Activated CD8-positive, alpha-beta T cell treated with anti-CD3 and anti-CD28 coated beads for 36 hours (primary cell): ENCODE data around the gene CHERP. TPM values are rescaled to one million over a fixed set of nuclear protein-coding genes. Genes with fewer than 3 reads are reported as not detected.

Source experiments
- ATAC-seq: fragments of 200-7000 bp; cut with Tn5 transposase; one replicate; pipeline ENCODE4 v1.10.0; 2021; ENCODE audit warnings: mild to moderate bottlenecking, moderate library complexity
- CTCF ChIA-PET: fragments of 350-600 bp; sonication (Branson Sonifier 250); formaldehyde crosslinking; loops from one replicate; lab custom pipeline; 2021; ENCODE audit warnings: antibody characterized with exemption; lab: Charles Lee
- POLR2A ChIA-PET: fragments of 350-600 bp; sonication (Branson Sonifier 250); formaldehyde crosslinking; loops from one replicate; lab custom pipeline; 2021; ENCODE audit warnings: antibody characterized with exemption; lab: Charles Lee
- DNase-seq: peaks from one replicate; pipeline ENCODE4 v3.0.0-alpha.2; 2020
- H3K27ac Mint-ChIP-seq: one replicate; pipeline ENCODE4 v1.8.0; 2021; ENCODE audit warnings: mild to moderate bottlenecking, mixed read lengths
- H3K27me3 Mint-ChIP-seq: one replicate; pipeline ENCODE4 v1.8.0; 2021; ENCODE audit warnings: mixed read lengths
- H3K36me3 Mint-ChIP-seq: one replicate; pipeline ENCODE4 v1.8.0; 2021; ENCODE audit warnings: low read depth, mixed read lengths
- H3K4me1 Mint-ChIP-seq: one replicate; pipeline ENCODE4 v1.8.0; 2021; ENCODE audit warnings: low read depth, mixed read lengths
- H3K4me3 Mint-ChIP-seq: one replicate; pipeline ENCODE4 v1.8.0; 2021; ENCODE audit warnings: mild to moderate bottlenecking, moderate library complexity, mixed read lengths
- H3K9me3 Mint-ChIP-seq: one replicate; pipeline ENCODE4 v1.8.0; 2021; ENCODE audit warnings: mixed read lengths
- CTCF ChIP-seq: fragments of 200-600 bp; IDR thresholded peaks from one replicate; pipeline ENCODE4 v1.8.0; 2022; ENCODE audit warnings: antibody characterized with exemption, mild to moderate bottlenecking
- intact Hi-C: fragments of 100-400 bp; cut with micrococcal nuclease; formaldehyde crosslinking; loops from one replicate; pipeline ENCODE4 v1.10.0; 2022
- total RNA-seq, 2 experiments: library from RNA; stranded (reverse); gene quantifications; one replicate each; pipeline ENCODE4 v1.2.3, GENCODE V29; 2021

Gene CHERP
- total RNA-seq, 2 experiments from 2014 or later: 57.5 to 59.6 TPM

GRCh38 chr19:16573296-16573695, 31.1 kb upstream of the CHERP start:
- ChIA-PET CTCF (interaction anchor here (0.9 to 2.1 kb wide), 5 partner anchors 10 to 51 kb away, joined by 3 to 14 read pairs (median 3); no protein-coding TSS in a partner anchor), POLR2A (interaction anchor here (0.6 to 9.4 kb wide), 8 partner anchors 10 to 55 kb away, joined by 3 to 84 read pairs (median 3); partner anchors contain the start of genes CHERP and MED26)
- DNase-seq: no peak
- intact Hi-C loops: no loop called here
- no peak for TF ChIP-seq CTCF
- H3K4me1 Mint-ChIP-seq: peaks cover 53% of the 10 kb centered on the region
- H3K4me3 Mint-ChIP-seq: peak overlapping the region; percentile 100
- no peaks in the 10 kb centered on the region for H3K27me3 Mint-ChIP-seq
- ATAC-seq: no peak
- H3K27ac Mint-ChIP-seq: peak overlapping the region; percentile 99
- peaks cover 54% of the 10 kb centered on the region for H3K36me3 Mint-ChIP-seq
- no peaks in the 10 kb centered on the region for H3K9me3 Mint-ChIP-seq

GRCh38 chr19:16572332-16573211, 30.3 kb upstream of the CHERP start, which contains the start of gene SLC35E1:
SLC35E1 (minus strand) TSS chr19:16572415; CDS start chr19:16572364, 51 bp downstream.
- Mint-ChIP-seq H3K36me3 (peaks cover 56% of the 10 kb centered on the region), H3K4me3 (peak within 1 kb of the TSS; percentile 100), H3K9me3 (no peaks in the 10 kb centered on the region), H3K27me3 (no peaks in the 10 kb centered on the region), H3K4me1 (peaks cover 54% of the 10 kb centered on the region), H3K27ac (peak within 1 kb of the TSS; percentile 99)
- ChIA-PET POLR2A (interaction anchor here (0.6 to 9.4 kb wide), 4 partner anchors 10 to 56 kb away, joined by 3 to 84 read pairs (median 8); partner anchors contain the start of gene MED26), CTCF (interaction anchor here (1.0 to 2.1 kb wide), 2 partner anchors 11 to 19 kb away, joined by 3 to 14 read pairs; no protein-coding TSS in a partner anchor)
- TF ChIP-seq CTCF: no peak
- ATAC-seq (peak; percentile 93), DNase-seq (peak; percentile 94)
- intact Hi-C loops: no loop called here

- peak overlapping the region; percentile 72 for H3K27ac Mint-ChIP-seq
- H3K27me3 Mint-ChIP-seq: no peaks in the 10 kb centered on the region
- POLR2A ChIA-PET: interaction anchor here (1.2 to 9.4 kb wide), 4 partner anchors 14 to 57 kb away, joined by 3 to 84 read pairs (median 8); partner anchors contain the start of gene MED26
- H3K9me3 Mint-ChIP-seq: no peaks in the 10 kb centered on the region
- intact Hi-C loops: no loop called here
- DNase-seq: peak; percentile 62
- peak; percentile 46 for ATAC-seq
- peaks cover 55% of the 10 kb centered on the region for H3K4me1 Mint-ChIP-seq
- H3K36me3 Mint-ChIP-seq: peaks cover 57% of the 10 kb centered on the region
- peak overlapping the region; percentile 100 for H3K4me3 Mint-ChIP-seq
- CTCF ChIA-PET: no interaction called here
- no peak for TF ChIP-seq CTCF
These were observed 29.6 kb upstream of the CHERP start for GRCh38 chr19:16571822-16572331.

- Mint-ChIP-seq H3K27me3 (no peaks in the 10 kb centered on the region), H3K9me3 (peaks cover 1% of the 10 kb centered on the region), H3K36me3 (peaks cover 61% of the 10 kb centered on the region), H3K27ac (peak overlapping the region; percentile 72), H3K4me1 (peaks cover 59% of the 10 kb centered on the region), H3K4me3 (peak overlapping the region; percentile 100)
- POLR2A ChIA-PET: interaction anchor here (1.2 to 9.4 kb wide), 2 partner anchors 15 to 21 kb away, joined by 3 to 84 read pairs; no protein-coding TSS in a partner anchor
- no peak for DNase-seq
- intact Hi-C loops: no loop called here
- TF ChIP-seq CTCF: no peak
- CTCF ChIA-PET: no interaction called here
- ATAC-seq: no peak
These were observed 29.0 kb upstream of the CHERP start for GRCh38 chr19:16571283-16571682.
